Fibroblast of skin of back (primary cell): ENCODE measurements around the gene NPRL2.
A peak's percentile ranks its signal among the peaks of the same experiment; 100 is the strongest.

Experiments
- DNase-seq: peaks from one replicate; pipeline ENCODE4 v3.0.0-alpha.2; 2013

NPRL2 gene

GRCh38 chr3:50373146-50374051, 22.8 kb upstream of the NPRL2 start:
- no peak for DNase-seq

DNA sequence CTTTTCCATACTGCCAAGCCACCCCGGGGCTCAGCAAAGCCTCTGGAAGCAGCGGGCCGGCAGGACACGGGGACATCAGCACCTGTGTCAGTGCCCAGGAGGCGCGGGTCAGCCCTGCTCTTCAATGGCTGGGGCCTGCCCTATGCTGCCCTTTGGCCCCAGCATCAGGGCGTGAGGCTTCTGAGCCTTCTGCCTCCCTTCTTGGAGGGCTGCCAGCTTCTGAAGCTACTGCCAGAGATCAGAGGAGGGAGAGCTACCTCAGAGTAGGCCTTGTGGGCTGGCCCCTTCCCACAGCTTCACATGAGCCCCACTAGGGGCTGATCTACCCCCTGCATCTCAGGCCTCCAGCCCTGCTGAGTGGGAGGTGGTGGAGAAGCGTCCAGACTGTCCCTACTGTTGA, 21.8 kb upstream of the NPRL2 start:
- no peak for DNase-seq

- DNase-seq: no peak
These were observed 20.6 kb upstream of the NPRL2 start for GRCh38 chr3:50371133-50371685.

DNA sequence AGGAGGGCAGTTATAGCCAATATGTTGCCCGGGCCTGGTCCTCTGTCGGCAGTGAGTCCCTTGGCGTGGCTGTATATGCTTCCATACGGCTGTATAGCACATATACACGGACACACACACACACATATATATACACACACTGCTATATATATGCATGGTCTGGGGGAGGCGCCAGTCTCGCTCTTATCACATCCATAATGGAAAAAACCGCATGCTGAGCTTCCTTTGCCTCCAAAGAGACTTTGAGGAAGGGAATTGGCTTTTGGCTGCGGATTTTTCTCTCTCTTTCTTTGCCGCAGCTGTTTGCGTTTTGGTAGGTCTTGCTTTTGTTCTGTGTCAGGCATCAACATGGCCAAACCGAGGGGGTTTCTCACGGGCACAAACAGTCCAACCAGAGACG, 20.0 kb upstream of the NPRL2 start:
- peak; percentile 40 for DNase-seq

- no peak for DNase-seq
These were observed 18.6 kb upstream of the NPRL2 start for GRCh38 chr3:50369012-50369670.

GRCh38 chr3:50365842-50366220, 15.3 kb upstream of the NPRL2 start:
- DNase-seq: no peak

DNA sequence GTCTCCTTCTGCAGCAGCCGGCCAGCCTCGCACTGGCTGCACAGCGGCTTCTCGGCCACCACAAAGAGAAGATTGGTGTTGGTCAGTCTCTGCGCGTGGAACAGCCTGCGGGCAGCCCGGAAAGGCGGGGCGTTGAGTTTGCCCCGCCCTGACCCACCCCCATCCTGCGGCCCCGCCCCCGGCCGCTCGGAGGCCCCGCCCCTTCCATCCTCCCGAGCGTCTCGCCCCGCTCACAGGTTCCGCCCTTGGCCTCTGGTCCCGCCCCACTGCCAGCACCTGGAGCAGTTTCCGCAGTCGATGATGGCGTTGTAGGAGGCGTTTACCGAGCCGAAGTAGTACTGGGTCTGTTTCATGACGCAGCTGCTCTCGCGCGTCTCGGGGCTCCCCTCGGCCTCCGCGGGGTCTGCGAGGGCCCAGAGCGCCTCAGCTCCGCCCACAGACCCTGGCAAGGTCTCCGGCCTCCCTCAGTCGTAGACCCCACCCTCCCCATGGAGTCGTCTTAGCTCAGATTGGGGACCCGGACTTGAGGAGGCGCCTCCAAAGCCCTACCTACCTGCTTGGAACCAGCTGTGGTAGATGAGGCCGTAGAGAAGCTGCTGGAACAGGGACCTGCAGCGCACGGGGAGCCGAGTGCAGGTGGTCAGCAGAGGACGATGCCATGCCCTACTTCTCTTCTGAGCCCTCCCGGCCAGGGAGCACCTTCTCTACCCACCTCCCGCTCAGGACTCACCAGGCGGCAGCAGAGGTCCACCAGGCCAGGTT, 14.7 kb upstream of the NPRL2 start:
- peak; percentile 47 for DNase-seq

DNA sequence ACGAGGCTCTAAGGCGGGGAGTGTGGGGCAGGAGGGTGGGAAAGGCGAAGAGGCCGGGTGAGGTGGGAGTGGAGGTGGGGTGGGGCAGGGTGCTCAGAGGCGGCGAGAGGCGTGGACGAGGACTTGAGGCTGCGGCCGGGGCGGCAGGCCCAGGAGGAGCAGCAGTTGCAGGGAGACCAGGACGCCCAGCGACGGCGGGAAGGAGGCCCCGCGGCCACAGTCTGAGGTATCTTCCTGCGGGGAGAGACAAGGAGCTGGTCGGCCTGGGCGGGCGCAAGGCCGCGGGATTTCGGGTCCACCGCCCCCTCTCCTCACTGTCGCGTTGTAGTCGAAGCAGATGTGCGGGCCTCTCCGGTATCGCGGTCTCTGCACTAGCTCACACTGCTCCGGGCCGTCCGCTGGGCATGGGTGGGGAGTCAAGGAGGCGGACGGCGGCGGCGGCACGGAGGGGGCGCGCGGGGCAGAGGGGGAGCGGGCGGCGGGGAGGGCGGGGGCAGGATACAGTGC, 14.1 kb upstream of the NPRL2 start:
- DNase-seq: peak; percentile 31

DNA sequence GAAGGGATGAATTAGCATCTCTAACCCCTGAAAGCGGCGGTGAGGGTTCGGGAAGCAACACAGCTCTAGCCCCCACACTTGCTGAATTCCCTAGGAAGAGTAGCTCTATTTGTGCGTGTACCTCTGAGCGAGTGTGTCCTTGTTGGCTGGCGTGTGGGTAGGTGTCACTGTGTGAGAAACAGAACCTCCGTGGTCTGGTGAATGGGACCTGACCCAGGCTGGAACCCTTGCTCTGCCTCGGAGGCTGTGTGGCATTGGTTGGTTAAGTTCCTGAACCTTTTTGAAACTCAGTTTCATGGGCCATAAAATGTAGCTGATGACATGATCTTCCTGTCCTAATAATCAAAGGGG, 9.2 kb upstream of the NPRL2 start:
- DNase-seq: no peak

DNA sequence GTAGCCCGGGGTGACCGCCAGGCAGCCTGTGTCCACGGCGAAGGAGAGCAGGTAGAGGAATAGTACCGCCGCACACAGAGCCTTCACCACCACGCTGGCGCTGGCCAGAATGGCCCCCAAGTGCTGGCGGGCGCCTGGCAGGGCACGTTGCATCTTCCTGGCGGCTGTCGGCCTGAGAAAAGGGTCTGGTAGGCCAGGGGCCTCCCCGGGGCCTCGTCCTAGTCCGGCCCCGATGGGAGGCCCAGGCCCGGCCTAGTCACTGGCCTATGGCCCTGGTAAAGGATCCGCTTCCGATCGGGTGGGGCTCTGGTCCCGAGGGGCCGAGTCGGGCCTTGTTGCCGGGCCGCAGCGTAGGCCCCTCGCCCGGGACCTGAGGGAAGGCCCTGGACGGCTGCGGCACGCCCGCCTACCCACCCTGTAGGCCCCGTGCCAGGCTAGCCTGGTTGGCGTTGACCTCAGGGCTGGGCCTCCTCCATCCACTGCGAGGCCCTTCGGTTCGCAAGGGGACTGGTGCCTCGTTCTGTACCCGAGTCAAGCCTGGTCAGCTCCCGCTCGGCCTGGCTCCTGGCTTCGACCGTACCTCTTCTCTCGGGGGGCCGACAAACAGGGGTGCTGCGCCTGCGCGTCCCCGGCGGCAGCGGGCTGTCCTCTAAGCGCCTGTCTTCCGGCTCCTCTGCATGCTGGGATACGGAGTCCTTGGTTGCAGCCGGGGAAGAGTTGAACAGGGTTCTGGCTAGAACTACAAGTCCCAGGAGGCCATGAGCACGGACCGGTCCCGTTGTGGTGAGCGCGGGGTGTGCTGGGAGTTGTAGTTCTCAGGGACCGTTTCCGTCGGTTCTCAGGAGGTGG, 8.6 kb upstream of the NPRL2 start, which contains the start of gene TMEM115:
Gene TMEM115, minus strand, starts transcription at position 611 of the 849 bp plus-strand sequence. Its CDS starts 458 bp downstream, at position 153.
- DNase-seq: peak; percentile 99

- DNase-seq: no peak
These were observed 7.9 kb upstream of the NPRL2 start for GRCh38 chr3:50358355-50358910.

- DNase-seq: no peak
These were observed 6.9 kb upstream of the NPRL2 start for GRCh38 chr3:50357481-50357880.

GRCh38 chr3:50356553-50356952, 6.0 kb upstream of the NPRL2 start:
- DNase-seq: no peak

- no peak for DNase-seq
These were observed 5.4 kb upstream of the NPRL2 start for GRCh38 chr3:50355829-50356552.

- DNase-seq: no peak
These were observed 4.3 kb upstream of the NPRL2 start for GRCh38 chr3:50354850-50355249.

DNA sequence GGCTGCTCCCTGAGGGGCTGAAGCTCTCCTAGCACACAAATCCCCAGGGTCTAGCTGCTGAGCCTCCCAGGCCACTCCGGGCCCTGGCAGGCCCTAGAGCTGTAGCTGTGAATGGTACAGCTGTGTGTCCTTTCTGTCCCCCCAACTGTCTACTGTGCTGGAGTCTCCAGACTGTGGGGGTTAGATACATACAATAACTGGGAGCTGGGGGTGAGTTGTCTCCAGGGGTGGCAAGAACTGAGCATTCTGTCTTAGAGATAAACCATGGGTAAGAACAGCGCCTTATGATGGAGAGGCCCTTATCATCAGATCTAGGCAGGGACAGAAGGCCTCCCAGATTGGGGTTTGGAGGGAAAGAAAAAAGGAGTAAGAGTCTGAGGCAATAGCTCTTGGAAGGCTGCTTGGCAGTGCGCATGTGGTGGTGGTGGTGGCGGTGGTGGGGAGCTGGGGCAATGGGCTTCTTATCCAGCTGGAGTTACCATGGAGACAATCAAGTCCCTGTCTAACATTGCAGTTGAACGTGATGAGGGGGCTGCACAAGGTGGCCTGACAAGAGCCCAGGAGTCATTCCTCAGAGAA, 3.7 kb upstream of the NPRL2 start:
- no peak for DNase-seq

DNA sequence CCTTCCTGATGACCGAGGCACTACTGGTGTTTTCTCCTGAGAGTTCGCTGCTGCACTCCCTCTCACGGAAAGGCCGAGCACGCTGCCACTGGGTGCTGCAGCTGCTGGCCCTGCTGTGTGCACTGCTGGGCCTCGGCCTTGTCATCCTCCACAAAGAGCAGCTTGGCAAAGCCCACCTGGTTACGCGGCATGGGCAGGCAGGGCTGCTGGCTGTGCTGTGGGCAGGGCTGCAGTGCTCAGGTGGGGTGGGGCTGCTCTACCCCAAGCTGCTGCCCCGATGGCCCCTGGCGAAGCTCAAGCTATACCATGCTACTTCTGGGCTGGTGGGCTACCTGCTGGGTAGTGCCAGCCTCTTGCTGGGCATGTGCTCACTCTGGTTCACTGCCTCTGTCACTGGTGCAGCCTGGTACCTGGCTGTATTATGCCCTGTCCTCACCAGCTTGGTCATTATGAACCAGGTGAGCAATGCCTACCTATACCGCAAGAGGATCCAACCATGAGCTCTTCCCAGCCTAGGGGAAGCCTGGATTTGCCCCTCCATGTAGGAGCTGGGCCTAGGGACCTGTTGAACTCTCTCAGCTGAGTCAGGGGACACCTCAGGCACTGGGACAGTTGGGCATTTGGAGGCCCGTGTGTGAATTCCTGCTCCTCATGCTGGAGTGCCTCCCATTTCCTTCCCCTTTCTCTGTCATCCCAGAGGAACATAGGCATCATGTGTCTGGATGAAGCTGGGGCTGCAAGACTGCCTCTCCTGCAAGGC, 2.9 kb upstream of the NPRL2 start:
- no peak for DNase-seq

DNA sequence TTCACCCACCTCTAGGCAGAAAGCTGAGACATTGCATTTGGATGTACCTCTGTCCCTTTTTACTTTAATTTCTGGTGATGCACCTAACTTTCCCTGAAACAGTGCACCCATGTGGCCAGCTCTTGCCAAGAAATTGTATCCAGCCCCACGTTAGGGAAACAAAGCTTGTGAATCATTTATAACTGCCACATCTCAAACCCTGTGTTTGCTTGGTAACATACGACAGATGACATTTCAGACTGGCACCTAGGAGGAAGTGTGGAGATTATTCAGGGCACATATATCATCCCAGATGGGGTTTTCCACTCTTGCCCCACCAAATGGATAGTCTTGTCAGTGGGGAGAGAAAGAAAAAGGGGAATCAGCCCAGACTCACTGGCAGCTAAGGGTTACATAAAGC, 2.2 kb upstream of the NPRL2 start:
- DNase-seq: peak; percentile 45

GRCh38 chr3:50351323-50351697, 735 bp upstream of the NPRL2 start:
- no peak for DNase-seq

GRCh38 chr3:50350213-50350526, 405 bp downstream of the NPRL2 start:
- DNase-seq: no peak
